ENCODE results near the gene ZNF813.
"Not testable (repeated sequence)": the region's sequence is repeated elsewhere in the genome, so short reads cannot be mapped to it uniquely, and the experiment has no call there.

ZNF813 gene

DNA sequence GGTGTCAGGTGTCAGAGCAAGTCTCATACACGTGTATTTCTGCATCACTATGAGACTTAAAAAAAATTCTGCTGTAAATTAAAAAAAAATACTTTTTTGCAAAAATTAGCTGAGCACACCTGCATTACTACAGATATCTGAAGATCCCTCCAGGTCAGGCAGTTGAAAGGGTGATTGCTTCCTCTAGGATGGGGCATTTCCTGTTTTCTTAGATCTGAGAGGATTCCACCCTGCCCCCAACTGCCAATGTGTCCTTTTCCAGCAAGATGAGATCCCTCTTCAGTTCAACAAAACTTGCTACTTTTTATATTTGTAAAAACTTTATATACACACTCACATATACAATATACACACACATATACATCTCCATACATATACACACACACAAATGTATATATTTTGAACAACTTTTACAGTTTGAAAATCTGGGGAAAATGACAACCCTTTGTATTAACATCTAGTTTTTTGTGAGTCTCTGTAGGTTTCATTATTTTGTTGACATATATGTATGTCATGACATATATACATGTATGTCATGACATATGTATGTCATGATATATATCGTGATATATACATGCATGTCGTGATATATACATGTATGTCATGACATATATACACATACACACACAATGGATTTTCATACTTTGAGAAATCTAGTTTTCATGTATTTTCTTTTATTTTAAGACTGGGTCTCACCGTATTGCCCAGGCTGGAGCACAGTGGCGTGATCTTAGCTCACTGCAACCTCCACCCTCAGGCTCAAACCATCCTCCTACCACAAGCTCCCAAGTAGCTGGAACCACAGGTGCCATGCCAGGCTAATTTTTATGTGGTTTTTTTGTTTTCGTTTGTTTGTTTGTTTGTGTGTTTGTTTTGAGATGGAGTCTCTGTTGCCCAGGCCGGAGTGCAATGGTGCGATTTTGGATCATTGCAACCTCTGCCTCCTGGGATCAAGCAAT is 17.8 kb downstream of the ZNF813 start:
- DNase-seq, result no peak

DNA sequence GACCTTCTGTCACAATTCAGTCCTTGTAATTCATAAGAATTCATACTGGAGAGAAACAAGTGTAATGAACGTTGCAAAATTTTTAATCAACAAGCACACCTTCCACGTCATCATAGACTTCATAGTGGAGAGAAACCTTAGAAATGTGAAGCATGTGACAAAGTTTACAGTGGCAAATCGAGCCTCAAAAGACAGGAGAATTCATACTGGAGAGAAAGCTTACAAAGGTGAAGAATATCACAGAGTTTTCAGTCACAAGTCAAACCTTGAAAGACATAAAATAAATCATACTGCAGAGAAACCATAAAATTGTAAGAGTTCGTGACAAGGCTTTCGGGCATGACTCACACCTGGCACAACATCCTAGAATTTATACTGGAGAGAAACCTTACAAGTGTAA is 24.6 kb downstream of the ZNF813 start:
- no peak for DNase-seq

DNA sequence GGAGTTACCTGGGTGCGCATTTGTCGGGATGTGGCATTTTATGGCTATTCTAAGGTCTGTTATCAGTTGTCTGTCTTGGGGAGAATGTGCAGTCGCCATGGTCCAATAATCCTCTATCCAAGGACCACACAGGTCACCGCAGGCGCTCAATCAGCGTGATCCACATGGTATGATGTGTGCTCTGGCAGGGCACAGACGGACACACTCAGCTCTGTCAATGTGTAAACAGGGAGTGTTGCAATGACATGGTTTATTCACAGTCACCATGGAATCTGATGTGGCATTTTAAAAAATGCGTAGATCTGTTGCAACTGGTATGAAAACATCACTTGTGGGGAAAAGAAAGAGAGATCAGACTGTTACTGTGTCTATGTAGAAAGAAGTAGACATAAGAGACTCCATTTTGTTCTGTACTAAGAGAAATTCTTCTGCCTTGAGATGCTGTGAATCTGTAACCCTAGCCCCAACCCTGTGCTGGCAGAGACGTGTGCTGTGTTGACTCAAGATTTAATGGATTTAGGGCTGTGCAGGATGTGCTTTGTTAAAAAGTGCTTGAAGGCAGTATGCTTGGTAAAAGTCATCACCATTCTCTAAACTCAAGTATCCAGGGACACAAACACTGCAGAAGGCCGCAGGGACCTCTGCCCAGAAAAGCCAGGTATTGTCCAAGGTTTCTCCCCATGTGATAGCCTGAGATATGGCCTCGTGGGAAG is 29.9 kb downstream of the ZNF813 start:
- DNase-seq, result not testable (repeated sequence)

DNA sequence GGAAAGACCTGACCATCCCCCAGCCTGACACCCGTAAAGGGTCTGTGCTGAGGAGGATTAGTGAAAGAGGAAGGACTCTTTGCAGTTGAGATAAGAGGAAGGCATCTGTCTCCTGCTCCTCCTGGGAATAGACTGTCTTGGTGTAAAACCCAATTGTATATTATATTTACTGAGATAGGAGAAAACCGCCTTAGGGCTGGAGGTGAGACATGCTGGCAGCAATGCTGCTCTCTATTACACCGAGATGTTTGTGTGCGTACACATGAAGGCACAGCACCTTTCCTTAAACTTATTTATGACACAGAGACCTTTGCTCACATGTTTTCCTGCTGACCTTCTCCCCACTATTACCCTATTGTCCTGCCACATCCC is 30.5 kb downstream of the ZNF813 start:
- DNase-seq, result not testable (repeated sequence)

DNA sequence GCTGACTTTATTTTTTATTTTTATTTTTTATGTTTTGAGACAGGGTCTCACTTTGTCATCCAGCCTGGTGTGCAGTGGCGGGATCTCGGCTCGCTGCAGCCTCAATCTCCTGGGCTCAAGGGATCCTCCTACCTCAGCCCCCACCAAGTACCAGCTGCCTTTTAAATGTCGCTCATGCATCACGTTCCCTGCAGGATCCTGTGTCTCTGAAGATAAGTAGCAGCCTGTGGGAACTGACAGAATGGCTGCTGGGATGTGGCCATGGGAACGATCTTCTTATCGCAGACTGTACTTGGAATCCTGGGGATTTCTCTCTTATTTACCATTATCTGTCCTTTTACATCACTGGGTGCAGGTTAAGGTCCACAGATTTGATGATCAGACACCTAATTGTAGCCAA is 35.6 kb downstream of the ZNF813 start:
- DNase-seq, result not testable (repeated sequence)

DNA sequence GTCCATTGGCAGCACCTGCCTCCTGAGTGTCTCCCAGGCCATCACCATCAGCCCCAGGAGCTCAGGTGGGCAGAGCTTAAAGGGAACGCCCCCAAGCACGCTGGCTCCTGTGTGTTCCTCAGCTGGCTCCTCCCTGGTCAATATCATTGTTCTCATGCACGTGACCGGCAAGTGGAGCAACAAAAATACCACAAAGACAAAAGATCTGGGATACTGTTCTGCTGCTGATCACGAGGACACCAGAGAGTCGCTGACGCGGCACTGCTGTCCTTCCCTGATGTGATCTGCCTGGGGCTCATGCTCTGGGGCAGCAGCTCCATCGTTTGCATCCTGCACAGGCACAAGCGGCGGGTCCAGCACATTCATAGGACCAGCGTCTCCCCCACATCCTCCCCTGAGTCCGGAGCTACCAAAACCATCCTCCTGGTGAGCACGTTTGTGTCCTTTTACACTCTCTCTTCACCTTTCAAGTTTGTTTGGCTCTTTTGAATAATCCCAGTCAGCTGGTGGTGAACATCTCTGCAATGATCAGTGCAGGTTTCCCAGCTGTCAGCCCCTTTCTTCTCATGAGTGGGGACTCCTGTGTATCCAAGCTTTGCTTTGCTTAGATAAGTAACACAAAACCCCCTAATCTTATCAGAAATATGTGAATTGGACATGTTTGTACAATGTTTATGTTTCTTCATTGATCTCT is 36.3 kb downstream of the ZNF813 start:
- not testable (repeated sequence) for DNase-seq

DNA sequence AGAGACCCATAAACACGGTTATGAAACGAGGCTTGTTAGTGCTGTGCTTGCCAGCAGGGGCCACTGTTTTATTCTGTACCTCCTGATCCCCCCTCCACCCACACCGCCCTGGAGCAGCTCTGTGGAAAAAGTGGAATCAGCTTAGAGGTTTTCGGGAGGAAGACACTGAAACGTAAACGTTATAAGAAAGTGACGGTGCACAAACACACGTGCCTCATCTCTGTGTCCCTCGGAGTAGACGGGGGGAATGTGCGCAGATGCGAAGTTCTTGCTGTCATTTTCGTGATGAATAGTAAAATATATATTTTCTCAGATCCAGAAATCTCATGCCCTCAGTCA is 36.8 kb downstream of the ZNF813 start:
- not testable (repeated sequence) for DNase-seq

DNA sequence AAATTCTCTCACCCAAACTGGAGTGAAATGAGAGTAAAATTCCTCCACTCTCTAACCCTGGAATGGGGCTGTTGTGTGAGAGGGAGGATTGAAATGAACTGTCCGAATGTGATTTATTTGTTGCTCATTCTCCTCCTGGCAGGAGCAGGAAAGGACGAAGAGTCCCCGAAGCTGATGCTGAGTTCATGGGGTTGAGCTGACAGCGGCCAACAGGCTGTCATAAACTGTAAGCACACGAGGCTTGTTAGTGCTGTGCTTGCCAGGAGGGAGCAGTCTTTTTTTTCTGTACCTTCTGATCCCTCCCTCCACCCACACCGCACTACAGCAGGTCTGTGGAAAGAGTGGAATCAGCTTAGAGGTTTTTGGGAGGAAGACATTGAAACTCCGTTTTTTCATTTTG is 37.4 kb downstream of the ZNF813 start:
- no peak for DNase-seq

DNA sequence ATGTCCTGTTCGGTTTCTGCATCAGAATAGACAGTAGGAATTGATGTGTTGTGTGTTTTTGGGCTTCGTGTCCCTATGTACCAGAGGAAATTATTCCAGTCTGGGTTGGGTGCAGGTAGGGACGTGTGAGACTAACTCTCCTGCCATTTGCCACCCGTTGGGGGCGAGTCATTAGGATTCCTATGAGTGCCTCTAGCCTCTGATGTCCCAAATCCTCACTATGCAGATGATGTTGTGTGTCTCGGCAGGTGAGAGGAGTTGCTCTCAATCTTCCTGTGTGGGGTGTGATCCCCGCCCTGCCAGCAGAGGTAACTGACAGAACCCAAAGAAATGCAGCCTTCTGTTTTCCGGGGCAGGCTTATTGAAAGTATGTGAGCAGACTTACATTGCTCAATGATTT is 39.2 kb downstream of the ZNF813 start:
- no peak for DNase-seq

DNA sequence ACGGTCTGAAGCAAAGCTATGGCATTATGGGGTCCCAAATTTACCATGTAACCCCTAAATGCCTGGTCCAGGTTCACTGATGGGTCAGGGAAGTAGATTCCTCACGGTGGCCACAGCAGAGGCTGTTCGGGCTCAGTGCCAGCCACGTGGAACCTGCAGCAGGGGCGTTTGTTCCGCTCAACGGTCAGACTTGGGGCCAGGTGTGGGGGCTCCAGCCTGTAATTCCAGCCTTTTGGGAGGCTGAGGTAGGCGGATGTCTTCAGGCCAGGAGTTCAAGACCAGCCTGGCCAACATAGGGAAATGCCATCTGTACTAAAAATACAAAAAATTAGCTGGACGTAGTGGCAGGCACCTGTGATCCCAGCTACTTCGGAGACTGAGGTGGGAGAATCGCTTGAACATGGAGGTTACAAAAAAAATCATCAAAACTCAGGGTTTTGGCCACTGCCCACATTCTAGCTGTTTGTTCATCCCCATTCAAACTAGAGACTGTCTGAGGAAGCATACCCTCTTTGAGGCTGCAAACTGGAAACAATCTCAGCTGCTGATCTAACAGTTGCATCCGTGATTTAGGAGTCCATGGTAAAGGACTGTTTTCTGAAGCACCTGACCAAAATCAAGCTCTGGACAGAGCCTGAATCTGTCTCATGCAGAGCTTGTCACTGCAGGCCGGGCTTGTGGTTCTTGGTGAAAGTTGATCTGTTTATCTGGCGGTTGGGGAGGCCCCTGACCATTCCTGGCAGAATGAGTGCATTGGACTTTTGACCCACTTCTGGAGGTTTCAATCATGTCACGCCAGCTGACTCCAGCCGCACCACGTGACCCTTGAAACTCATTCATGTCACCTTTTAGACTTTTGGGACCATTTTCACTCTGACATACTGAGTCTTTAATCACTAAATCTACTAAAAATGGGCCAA is 40.2 kb downstream of the ZNF813 start:
- no peak for DNase-seq

DNA sequence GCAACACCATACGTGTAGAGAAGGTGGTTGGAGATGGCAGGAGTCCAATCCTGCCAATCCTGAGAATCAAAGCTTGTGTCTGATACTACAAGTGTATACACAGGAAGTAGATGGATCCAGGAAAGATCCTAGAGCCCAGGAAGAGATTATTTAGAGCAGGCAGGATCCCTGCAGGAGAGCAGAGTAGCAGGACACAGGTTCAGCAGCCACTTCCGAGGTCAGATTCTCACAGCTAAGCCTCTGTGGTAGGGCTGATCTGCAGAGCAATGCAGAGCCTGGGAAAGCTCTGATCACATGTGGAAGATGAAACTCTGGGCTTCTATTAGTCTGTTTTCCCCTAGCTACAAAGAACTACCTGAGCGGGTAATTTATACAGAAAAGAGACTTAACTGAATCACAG is 41.9 kb downstream of the ZNF813 start:
- DNase-seq, result no peak

DNA sequence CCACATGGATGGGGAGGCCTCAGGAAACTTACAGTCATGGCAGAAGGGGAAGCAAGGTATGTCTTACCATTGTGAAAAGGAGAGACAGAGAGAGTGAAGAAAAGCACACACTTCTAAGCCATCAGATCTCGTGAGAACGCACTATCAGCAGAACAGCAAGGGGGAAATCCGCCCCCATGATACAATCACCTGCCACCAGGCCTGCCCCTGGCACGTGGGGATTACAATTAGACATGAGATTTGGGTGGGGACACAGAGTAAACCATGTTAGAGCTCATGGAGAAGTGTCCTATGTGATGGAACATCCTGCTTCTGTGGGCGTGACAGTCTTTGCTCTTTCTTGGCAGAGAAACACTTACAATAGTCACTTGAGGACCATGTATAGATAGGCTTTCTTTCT is 42.3 kb downstream of the ZNF813 start:
- DNase-seq, result no peak

DNA sequence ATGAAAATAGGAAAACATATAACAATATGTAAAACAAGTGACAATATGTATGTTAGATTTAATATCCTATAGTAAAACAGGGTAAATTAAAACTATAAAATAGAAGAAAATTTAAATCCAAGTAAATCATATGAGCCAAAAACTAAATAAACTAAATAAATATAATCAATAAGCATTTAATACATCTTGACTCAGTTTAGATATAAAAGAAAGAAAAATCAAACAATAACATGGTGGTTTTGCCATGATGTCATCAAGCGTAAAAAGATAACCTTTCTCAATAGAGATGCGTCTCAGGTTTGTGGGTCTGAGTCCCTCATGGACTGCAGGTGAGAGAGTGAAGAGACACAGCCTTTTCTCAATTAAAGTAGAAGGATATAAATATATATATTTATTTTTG is 43.8 kb downstream of the ZNF813 start:
- DNase-seq, result no peak

DNA sequence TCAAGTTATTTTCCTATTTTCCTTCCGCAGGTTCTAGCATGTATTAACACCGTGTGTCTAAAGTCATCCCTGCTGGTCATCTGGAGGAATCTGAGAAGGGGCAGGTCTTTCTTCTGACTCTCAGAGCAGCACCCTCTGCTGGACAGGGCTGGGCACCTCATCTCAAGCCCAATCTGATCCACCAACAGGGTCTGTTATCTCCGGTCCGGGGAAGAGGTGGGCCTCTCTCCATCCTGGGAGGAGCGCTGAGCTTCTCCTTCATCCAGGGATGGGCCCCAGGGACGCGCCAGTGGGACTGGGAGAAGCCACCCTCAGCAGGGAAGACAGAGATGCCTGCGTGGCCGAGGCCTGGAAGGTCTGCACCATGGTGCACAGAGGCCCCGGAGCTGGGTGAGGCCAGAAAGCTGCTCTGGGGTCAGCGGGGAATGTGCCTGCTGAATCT is 44.4 kb downstream of the ZNF813 start:
- DNase-seq, result peak in 3 of 5 donors; percentile 23 to 28 (median 24)

DNA sequence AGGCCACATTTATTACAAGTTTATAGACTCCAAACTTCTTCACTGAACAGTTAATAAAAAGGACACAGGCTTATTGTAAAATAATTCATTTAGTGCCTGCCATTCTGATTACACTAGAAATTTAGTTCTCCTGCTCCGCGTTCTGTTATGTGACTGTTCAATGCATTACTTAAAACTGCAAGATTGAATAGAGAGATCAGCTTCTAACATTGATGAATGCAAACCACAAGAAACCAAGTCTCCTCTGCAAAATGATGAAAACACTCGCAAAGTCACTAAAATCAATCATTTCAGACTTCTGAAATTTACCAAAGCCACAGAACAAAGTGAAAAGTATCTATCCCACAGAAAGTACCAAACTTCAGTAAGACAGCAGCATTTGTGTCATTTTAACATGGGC is 47.5 kb downstream of the ZNF813 start:
- not testable (repeated sequence) for DNase-seq

DNA sequence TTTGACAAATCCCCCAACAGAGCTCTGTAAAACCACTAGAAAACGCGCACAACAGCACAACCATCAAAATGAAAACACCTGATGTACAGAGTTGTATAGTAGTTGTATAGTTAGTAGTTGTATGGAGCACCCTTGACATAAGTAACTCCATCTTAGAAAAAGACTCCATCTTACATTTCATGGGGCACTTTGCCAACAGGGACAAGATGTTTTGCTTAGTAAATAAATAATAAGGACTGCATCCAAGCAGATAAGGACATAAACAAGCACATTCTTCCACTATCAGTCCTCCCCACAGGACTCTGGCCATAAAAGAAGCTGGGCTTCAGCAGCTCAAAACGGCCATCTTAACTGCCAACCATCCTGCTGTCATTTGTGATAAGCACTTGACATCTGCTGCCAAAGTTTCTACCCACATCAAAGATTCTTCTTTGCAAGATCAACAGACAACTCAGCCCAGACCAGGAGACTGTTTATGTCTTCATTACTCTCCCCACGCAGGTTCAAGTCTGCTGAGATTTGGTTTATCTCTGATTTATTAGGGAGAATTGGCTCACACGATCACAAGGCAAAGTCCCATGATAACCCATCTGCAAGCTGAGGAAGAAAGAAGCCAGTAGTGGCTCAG is 49.7 kb downstream of the ZNF813 start:
- no peak for DNase-seq

DNA sequence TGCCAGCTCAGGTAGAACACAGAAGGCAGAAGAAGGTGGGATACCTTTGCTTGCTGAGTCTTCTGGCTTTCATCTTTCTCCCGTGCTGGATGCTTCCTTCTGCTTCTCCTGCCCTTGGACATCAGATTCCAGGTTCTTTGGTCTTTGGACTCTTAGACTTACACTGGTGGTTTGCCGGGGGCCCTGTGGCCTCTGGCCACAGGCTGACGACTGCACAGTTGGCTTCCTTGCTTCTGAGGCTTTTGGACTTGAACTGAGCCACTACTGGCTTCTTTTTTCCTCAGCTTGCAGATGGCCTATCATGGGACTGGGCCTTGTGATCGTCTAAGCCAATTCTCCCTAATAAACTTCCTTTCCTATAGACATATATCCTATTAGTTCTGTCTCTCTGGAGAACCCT is 50.6 kb downstream of the ZNF813 start:
- DNase-seq, result no peak

DNA sequence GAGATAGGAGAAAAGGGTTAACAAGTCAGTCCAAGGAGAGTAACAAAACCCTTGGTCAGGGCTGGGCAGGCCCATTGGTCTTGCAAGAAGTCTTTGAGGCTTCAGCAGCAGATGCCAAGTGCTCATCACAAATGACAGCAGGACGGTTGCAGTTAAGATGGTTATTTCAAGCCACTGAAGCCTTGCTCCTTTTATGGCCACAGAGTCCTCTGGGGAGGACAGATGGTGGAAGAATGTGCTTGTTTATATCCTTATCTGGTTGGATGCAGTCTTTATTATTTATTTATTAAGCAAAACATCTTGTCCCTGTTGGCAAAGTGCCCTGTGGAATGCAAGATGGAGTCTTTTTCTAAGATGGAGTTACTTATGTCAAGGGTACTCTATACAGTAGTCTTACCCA is 51.2 kb downstream of the ZNF813 start:
- no peak for DNase-seq

DNA sequence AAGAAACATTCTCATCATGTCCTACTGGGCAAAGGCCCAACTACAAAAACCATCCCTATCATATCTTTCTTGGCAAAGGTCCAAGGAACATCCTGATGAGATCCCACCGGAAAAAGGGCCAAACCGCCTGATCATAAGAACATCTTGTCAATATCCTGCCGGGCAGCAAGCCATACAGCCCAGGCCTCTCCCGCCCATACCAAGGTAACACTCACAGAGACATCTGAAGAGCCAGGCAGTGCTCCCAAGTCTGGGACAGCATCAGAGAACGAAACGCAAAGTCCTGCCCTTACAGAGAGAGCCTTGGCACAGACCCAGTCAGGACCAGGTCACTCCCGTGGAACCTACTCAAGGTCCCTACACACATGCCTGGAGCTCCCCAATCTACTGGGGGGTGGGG is 51.9 kb downstream of the ZNF813 start:
- DNase-seq, result no peak

DNA sequence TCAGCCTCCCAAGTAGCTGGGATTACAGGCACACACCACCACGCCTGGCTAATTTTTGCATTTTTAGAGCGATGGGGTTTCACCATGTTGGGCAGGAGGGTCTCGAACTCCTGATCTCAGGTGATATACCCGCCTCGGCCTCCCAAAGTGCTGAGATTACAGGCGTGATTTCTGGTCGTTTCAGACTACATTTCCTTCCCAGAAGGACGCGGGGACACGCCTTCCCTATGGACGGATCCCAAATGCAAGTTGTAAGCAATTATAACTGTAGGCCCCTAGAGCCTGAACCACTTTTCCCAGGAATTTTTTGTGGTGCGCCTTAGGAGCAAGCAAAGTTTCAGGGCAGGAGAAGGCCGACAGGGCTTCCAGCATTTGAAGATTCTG is 52.6 kb downstream of the ZNF813 start:
- DNase-seq, result no peak

DNA sequence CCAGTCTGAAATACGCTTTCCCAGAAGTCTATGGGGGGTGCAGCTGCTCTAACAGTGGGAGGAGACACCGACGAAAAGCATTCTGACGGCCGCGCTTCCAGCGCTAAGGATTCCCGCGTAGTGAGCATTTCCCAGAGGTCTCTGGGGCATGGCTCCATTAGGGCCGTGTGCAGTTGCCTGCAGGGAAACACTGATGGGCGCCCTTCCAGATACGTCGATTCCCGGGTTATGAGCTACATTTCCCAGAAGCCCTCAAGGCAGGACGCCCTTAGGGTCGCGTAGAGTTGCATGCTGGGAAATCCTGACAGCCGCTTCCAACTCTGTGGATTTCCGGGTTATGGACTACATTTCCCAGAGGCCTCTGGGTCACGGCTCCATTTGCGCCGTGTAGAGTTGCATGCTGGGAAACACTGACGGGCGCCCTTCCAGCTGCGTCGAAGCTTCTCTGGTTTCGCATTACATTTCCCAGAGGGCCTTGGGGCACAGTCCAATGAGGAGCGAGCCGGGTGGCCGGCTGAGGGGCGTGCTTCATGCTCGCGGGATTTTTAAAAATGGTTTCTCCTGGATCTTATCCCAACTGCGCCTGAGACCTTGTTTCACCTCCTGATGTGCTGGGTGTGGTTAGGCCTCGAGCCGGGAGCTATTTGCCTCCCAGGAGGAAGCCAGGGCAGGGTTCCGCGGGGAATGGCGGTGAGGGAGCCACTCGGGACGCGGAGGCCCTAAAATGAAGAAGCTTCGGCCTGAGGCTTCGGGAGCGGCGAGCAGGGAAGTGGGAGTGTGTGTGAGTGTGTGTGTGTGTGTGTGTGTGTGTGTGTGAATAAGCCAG is 53.2 kb downstream of the ZNF813 start:
- DNase-seq, result peak; percentile 76 to 94 (median 84)

Data from T-helper 1 cell (primary cell).